HG03558 (cell line): ENCODE measurements around the gene APC2.

Experiments used
- ATAC-seq: cut with Tn5 transposase; IDR thresholded peaks from one replicate; pipeline ENCODE4 v1.9.1; 2021; ENCODE audit warnings: moderate number of reproducible peaks; ENCODE audit not compliant: unreplicated experiment; ENCODE audit errors: extremely low read depth

APC2 gene

DNA sequence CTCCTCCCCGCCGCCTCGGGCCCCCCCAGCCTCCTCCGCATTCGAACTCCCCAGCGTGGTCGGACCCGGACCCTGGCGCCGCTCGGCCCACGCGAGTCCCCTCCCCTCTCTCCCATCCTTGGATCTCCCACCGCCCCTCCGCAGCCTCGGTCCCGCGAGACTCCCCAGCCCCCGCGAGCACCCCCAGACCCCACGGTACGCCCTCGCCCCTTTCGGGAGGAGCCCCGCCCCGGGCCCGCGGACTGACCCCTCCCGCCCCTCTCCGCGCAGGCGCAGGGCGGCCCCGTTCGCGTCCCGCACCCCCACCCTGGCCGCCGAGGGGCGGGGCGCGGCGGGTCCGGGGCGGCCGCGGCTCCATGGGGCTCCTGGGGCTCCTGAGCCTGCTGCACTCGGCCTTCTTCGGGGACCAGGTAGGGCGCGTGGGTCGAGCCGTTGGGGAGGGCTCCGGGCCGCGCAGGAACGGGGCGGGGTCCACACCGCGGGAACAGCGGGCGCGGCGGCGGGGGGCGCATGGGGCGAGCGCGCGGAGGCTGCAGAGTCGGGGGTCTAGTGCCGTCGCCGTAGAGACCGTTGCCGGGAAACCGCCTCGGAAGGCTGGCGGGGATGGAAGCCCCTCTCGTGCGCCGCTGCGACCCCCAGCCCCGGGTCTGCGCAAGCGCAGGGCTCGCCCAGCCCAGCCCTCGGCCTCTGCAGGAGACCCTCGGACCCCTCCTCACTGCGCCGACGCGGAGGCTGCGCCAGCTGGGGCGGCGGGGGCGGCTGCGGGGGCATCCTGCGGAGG is 3.8 kb upstream of the APC2 start:
- no peak for ATAC-seq

DNA sequence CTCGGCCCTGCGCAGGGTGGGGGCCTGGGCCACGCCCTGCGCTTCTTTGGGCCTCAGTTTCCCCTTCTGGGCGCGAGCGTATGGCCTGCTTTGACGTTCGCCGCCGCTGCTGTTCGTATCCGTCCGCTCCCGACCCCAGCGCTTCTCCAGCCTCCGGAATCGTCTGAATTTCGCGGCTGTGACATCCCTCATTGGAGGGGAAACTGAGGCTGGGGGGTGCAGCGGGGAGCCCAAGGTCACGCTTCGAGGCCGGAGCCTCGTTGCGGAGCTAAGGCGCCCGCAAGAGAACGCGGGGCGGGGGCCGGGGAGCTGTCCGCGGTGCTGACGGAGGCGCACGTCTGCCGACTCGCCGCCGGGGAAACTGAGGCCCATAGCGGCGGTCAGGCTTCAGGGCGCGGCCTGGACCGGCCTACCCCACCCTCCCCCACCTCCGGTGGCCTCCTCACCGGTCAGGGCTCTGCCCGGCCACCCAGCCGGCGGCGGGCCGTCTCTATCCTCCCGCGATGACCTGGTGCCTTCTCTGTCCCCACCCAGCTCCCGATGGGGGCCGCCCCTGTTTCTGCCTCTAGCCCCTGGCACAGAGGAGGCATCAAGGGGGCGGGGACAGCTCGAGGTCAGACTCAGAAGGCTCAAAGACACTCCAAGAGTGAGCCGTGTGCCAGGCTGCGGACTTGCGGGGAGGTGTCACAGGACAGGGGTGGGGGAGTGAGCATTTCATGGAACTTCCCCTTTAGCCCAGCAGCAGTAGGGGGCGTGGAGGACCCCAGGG is 3.0 kb upstream of the APC2 start:
- ATAC-seq = no peak

DNA sequence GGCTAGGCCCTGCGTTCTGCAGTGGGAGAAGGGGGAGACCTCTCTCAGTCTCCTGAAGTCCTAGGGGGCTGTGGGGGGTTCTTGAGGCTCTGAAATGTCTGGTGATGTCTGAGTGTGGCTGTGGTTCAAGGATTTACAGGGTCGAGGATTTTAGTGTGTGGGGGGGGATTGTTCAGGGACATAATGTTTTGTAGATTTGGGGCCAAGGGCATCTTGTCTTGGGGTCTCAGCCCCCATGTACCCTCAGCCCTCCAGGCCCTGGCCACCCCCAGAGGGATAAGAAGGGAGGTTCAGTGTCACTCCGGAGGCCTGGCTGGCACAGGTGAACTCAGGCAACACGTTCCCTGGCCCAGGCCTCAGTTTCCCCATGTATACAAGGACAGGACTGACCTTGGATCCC is 2.4 kb upstream of the APC2 start:
- ATAC-seq = no peak

DNA sequence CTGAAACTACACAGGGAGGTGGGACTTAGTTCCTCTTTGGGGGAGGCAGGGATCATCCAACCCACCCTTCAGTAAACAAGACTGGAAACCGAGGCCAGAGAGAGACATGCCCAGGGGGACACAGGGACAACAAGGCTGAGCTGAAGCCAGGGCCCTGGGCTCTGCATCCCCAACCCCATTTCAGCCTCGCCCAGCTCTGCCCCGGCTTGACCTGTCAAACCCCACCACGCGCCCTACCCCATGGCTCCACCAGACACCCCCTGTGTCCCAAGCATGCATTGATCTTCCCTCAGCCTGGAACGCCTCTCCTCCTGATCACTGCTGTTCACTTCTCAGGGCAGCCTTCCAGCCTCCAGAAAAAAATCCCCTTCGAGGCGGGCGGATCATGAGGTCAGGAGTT is 2.0 kb upstream of the APC2 start:
- no peak for ATAC-seq

DNA sequence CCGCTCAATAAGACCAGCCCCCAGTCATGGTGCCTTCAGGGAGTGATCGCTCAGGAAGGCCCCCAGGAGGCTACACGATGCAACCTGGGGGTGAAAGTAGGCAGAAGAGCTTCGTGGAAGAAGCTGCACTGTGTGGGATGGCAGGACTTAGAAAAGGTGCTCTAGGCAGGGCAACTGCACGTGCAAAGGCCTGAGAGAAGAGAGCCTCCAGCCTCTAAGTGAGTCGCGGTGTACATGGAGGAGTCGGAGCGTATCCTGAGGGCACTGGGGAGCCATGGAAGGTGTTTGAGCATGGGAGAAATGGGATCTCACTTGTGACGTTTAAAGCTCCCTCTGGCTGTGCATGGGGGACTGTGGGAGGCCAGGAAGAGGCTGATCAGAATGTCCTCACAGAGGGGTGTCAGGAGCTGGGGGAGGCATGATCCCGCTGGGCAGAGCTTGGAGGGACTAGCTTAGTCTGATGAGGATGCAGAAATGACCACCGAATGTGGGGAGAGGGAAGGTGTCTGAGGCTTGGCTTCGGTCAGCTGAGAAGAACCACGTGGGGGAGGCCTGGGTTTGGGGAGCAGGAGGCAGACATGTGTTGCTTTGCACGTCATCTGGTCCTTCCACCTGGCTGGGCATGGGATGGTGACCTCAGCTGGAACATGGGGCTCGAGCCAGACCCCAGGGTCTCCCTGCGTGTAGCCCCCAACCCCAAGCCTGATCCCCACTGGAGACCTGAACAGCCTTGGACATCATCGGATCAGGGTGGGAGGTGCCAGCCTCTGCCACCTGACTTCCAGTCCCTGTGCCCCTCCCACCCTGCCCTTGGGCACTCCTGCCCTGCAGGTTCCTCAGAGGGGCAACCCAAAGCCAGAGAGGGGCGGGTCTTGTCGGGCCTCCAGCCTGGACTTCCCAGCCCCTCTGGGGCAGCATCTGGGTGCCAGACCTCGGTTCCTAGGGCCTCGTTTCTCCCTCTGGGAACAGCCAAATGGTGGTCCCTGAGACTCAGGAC is 1.1 kb downstream of the APC2 start:
- ATAC-seq = no peak

DNA sequence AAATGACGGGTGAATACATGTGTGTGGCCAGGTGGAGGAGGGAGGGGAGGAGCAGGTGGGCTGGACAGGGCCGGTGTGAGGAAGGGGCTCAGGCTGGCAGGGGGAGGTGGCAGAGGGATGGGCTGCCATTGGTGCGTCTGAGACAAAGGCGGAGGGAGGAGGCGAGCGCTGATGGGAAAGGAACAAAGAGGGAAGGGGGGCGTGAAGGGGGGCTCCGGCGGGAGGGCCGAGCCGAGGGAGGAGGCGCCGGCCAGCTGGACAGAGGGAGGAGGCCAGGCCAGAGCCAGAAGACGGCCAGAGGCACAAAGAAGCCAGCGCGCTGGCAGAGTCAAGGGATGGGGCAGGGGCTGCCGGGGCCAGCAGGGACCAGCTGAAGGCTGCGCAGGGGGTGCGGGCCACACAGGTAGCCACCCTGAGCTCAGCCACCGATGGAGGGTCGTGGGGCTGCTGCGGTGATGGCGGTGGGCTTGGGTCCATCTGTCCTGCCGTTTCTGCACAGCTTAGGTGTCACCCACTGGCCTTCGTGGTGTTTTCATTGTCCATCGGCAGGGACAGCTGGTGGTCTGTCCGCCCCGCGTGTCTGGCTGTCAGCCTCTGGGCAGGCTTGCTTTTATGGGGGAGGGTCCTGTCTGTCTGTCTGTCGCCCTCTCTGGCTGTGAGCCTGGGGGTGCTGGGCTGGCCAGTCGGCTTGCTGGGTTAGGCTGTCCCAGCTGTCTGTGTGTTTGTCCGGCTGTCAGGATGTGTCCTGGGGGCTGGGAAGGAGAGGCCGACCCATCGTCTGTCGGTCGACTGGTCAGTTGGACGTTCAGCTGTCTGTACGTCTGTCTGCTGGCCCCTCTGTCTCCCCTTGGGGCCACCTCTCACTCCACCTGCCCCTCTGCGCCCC is 2.2 kb downstream of the APC2 start:
- ATAC-seq = no peak

GRCh38 chr19:1452802-1453524 is 3.0 kb downstream of the APC2 start:
- no peak for ATAC-seq

DNA sequence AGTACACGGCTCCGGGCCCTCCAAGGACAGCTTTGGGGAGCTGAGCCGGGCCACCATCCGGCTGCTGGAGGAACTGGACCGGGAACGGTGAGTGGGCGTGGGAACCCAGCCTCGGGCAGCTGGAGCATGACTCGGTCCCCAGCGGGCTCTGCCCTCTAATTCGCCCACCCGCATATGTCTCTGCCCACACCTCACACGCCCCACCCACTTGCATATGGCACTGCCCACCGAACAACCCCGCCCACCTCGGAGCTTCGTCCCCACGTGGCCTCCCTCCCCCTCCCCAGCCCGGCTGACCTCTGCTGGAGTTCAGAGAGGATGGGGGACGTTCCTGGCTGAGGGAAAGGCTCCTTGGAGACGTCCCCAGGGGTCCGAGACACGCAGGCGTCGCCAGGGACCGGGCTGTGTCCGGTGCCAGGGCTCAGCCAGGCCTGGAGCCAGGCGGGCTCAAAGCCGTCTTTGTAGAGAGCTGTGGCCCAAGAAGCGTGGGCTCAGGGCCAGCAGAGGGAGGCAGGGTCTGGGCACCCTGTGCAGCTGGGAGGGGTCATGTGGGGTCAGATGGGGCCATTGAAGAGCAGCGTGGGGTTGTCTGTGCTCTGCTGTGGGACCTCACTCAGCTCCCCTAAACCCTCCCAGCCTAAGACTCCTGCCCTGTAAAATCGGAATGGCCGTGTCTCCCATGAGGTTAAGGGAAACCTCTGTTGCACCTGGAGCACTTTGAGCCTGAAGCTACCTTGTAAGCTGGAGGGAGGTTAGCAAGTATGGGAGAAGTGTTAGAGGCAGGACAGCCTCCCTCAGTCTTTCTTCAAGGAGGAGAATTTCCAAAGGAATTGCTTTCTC is 3.8 kb downstream of the APC2 start:
- no peak for ATAC-seq

DNA sequence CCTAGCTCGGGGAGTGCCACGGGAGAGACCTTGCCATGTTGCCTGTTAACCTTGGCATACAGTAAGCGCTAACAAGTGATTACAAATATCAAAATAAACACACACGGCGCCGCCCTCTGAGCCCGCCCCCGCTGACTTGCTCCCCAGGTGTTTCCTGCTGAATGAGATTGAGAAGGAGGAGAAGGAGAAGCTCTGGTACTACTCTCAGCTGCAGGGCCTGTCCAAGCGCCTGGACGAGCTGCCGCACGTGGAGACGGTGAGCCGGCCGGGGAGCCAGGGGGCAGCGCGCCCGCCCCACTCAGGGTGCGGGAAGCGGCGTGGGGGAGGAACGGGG is 5.0 kb downstream of the APC2 start:
- no peak for ATAC-seq

DNA sequence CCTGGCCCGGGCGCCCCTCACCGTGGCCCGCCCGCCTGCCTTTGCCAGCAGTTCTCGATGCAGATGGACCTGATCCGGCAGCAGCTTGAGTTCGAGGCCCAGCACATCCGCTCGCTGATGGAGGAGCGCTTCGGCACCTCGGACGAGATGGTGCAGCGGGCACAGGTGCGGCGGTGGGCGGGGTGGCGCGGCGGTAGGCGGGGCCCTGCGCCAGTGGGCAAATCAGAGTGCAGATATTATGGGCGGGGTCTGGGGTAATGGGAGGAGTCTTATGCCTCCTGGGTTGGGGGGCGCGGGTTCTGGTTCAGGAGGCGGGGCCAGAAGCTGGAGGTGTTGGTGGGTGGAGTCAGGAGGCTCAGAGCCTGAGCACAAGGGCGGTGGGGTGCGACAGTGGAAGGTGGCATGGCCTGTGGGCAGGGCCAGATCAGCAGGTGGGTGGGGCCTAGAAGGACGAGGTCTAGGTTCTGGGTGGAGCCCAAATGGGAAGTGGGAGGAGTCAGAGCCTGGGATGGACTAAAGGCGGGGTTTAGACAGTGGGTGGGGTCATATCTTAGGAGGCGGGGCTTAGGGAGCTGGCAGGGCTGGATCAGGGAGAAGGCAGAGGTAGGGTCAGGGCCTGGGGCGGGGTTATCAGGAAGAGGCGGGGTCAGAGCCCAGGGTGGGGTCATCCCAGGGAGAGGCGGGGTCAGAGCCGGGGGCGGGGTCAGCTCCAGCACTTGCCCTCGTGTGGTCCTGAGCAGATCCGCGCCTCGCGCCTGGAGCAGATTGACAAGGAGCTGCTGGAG is 5.6 kb downstream of the APC2 start:
- ATAC-seq = no peak

- no peak for ATAC-seq
Measured at GRCh38 chr19:1456121-1456900, 6.4 kb downstream of the APC2 start.

- ATAC-seq = no peak
Measured at GRCh38 chr19:1457031-1457739, 7.3 kb downstream of the APC2 start.

DNA sequence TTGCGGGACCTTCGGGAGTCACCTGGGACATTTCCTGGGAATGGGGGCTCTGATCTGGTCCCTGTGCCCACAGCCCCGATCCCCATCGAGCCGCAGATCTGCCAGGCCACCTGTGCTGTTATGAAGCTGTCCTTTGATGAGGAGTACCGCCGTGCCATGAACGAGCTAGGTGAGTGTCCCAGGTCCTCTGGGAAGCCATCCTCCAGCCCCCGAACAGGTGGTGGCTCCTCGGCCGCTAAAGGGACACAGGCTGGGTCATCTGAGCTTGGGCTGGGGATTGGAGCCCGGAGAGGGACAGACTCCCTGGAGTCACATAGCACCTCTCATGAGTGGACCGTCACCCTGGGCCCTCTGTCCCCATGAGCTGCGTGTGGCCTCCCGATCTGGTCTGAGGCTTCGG is 8.0 kb downstream of the APC2 start:
- ATAC-seq = no peak

DNA sequence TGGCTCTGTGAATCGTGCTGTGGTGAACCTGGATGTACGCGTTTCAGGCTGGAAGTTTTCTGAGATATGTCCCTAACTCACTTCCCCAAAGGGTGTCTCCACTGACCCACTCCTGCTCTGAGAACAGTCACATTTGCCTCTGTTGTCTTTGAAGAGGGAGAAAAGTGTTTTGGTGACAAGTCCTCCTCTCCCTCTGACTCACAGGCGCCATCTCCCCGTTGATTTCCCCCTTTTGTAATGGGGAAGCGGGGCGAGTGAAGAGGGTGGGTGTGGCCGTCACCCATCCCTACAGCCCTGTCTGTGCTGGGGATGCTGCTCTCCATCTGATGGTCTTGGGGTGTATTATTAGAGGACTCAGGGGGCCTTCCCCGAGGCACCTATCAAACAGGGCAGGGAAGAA is 9.6 kb downstream of the APC2 start:
- no peak for ATAC-seq

GRCh38 chr19:1460033-1460995 is 10.4 kb downstream of the APC2 start:
- no peak for ATAC-seq
